Limb (tissue), 2 donors: Measurements from ENCODE around the gene ALG12.
"Not testable (repeated sequence)": the region's sequence is repeated elsewhere in the genome, so short reads cannot be mapped to it uniquely, and the experiment has no call there.

Experiments used
- DNase-seq, 2 donors: peaks; one replicate each; pipeline ENCODE4 v3.0.0-alpha.2; 2016; ENCODE audit errors: extremely low spot score in 2 of 2

The ALG12 gene

GRCh38 chr22:49869086-49869830 is 49.0 kb downstream of the ALG12 start:
- DNase-seq: no peak

GRCh38 chr22:49867303-49868265 is 50.7 kb downstream of the ALG12 start:
- DNase-seq: no peak

GRCh38 chr22:49866646-49867045 is 51.6 kb downstream of the ALG12 start:
- DNase-seq: no peak

- DNase-seq: no peak
These were observed 52.1 kb downstream of the ALG12 start for GRCh38 chr22:49866134-49866533.

GRCh38 chr22:49865156-49865555 is 53.1 kb downstream of the ALG12 start:
- no peak for DNase-seq

GRCh38 chr22:49863931-49864330 is 54.3 kb downstream of the ALG12 start:
- no peak for DNase-seq

GRCh38 chr22:49862496-49862776 is 55.8 kb downstream of the ALG12 start:
- no peak for DNase-seq

GRCh38 chr22:49861642-49862495 is 56.4 kb downstream of the ALG12 start:
- DNase-seq: no peak

- no peak for DNase-seq
These were observed 59.4 kb downstream of the ALG12 start for GRCh38 chr22:49858827-49859226.

GRCh38 chr22:49856766-49857618 is 61.2 kb downstream of the ALG12 start:
- no peak for DNase-seq

GRCh38 chr22:49856343-49856742 is 61.9 kb downstream of the ALG12 start:
- DNase-seq: no peak

GRCh38 chr22:49855251-49855911 is 62.9 kb downstream of the ALG12 start:
- DNase-seq: no peak

- DNase-seq: peak; percentile 3 to 60
These were observed 64.0 kb downstream of the ALG12 start for GRCh38 chr22:49853981-49854831.

GRCh38 chr22:49852898-49853894 is 65.0 kb downstream of the ALG12 start, which contains the start of gene ZBED4:
TSS of gene ZBED4 (plus strand) at chr22:49853844. CDS start at chr22:49883663, 29,819 bp downstream.
- peak; percentile 97 to 98 for DNase-seq

- not testable (repeated sequence) for DNase-seq
These were observed 65.7 kb downstream of the ALG12 start for GRCh38 chr22:49852568-49852897.

GRCh38 chr22:49850959-49851802 is 67.1 kb downstream of the ALG12 start:
- DNase-seq: no peak
